Panc1 (cell line): Measurements from ENCODE around the gene NMRAL1. TPM values are rescaled to one million over a fixed set of nuclear protein-coding genes. Genes with fewer than 3 reads are reported as not detected.

ENCODE experiments used
- ATAC-seq: fragments of 200-7000 bp; cut with Tn5 transposase; 2 replicates; pipeline ENCODE4 v1.9.1; 2020; ENCODE audit warnings: mild to moderate bottlenecking, moderate library complexity
- BruUV-seq: library from RNA; stranded (reverse); fragments of 400-500 nt; replicated peaks from 2 replicates; lab custom pipeline; 2021; lab: Mats Ljungman, UMichigan
- CTCF ChIA-PET: fragments of 300-600 bp; sonication (Branson Sonifier 250); formaldehyde crosslinking; loops from one replicate; lab custom pipeline; 2022; ENCODE audit warnings: antibody characterized with exemption; lab: Charles Lee
- POLR2A ChIA-PET: fragments of 300-600 bp; sonication (Branson Sonifier 250); formaldehyde crosslinking; loops from one replicate; lab custom pipeline; 2022; ENCODE audit warnings: antibody characterized with exemption; lab: Charles Lee
- DNase-seq: peaks from one replicate; pipeline ENCODE4 v3.0.0-alpha.2; 2010; ENCODE audit warnings: low read depth, low spot score
- H3K27ac ChIP-seq: 2 replicates; pipeline ENCODE4 v1.5.1; 2011; ENCODE audit warnings: mild to moderate bottlenecking, low read length, inconsistent platforms
- H3K27me3 ChIP-seq: fragments of 200-500 bp; sonication (Bioruptor generic); 2 replicates; pipeline ENCODE4 v1.6.0; 2014; ENCODE audit warnings: low read length, inconsistent platforms; ENCODE audit not compliant: control insufficient read depth, insufficient read depth
- H3K36me3 ChIP-seq: fragments of 200-500 bp; sonication (Bioruptor generic); 2 replicates; pipeline ENCODE4 v1.5.1; 2014; ENCODE audit warnings: inconsistent platforms, mild to moderate bottlenecking, low read length, moderate library complexity; ENCODE audit not compliant: control insufficient read depth, insufficient read depth
- H3K4me1 ChIP-seq: 2 replicates; pipeline ENCODE4 v1.5.1; 2011; ENCODE audit warnings: inconsistent platforms, mild to moderate bottlenecking, low read length, moderate library complexity; ENCODE audit not compliant: control insufficient read depth, insufficient read depth
- H3K4me3 ChIP-seq, 2 experiments: 2 replicates each; pipeline ENCODE4 v1.5.1; 2011 to 2012; ENCODE audit warnings: low read depth in 2 of 2, low read length in 2 of 2, mild to moderate bottlenecking in 2 of 2, inconsistent platforms in 1 of 2, moderate library complexity in 1 of 2
- H3K9me3 ChIP-seq: fragments of 200-500 bp; sonication (Bioruptor generic); 2 replicates; pipeline ENCODE4 v1.5.1; 2014; ENCODE audit warnings: low read depth, mild to moderate bottlenecking, inconsistent platforms, low read length, moderate library complexity; ENCODE audit not compliant: control insufficient read depth, insufficient read depth
- CTCF ChIP-seq: fragments of 450-650 bp; IDR thresholded peaks from 2 replicates; pipeline ENCODE4 v1.5.1; 2017; ENCODE audit warnings: mild to moderate bottlenecking
- POLR2AphosphoS5 ChIP-seq: IDR thresholded peaks from 2 replicates; pipeline ENCODE4 v1.6.1; 2012; ENCODE audit warnings: mild to moderate bottlenecking, low read depth, low read length, moderate library complexity
- REST ChIP-seq, 2 experiments: IDR thresholded peaks; 2 replicates each; pipeline ENCODE4 v1.6.1; 2011 to 2012; ENCODE audit warnings: low read depth in 2 of 2, control low read depth in 1 of 2, low read length in 1 of 2, mild to moderate bottlenecking in 1 of 2, moderate library complexity in 1 of 2; ENCODE audit not compliant: insufficient read depth in 1 of 2
- SIN3A ChIP-seq: IDR thresholded peaks from 2 replicates; pipeline ENCODE4 v1.6.1; 2012; ENCODE audit warnings: low read depth, mild to moderate bottlenecking, low read length, moderate library complexity, borderline replicate concordance; ENCODE audit not compliant: insufficient read depth
- TCF7L2 ChIP-seq: IDR thresholded peaks from 2 replicates; pipeline ENCODE4 v1.6.1; 2011; ENCODE audit warnings: mild to moderate bottlenecking, low read depth, low read length, inconsistent platforms
- in situ Hi-C: cut with HindIII; loops from 2 replicates; pipeline ENCODE4 v1.10.0; 2016; ENCODE audit warnings: low sequenced_read_pairs, low pct_unique_long_range_greater_than_20kb
- intact Hi-C: fragments of 100-400 bp; cut with micrococcal nuclease; formaldehyde crosslinking; loops from one replicate; pipeline ENCODE4 v1.10.0; 2022; ENCODE audit not compliant: unreplicated experiment
- total RNA-seq: library from RNA; stranded (reverse); gene quantifications from one replicate; pipeline ENCODE4 v1.2.1, GENCODE V29; 2021; ENCODE audit not compliant: unreplicated experiment

NMRAL1 gene
- total RNA-seq, 1 experiment from 2014 or later = 109 TPM

DNA sequence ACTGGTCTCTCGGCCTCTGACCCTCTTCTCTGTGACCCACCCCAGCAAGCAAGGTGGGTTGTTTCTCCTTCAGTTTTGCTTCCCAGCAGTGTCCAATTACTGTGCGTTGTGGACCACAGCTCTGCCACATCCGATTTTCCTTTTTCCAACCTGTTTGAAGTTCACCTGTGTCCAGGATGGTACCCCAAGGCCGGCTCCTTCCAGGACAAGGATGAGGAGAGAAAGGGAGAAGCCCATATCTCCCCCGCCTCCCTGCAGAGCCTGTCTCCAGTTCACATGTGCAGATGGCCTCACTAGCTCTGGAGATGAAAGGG, 13.5 kb downstream of the NMRAL1 start:
- CTCF ChIA-PET = no interaction called here
- no peak for TF ChIP-seq CTCF
- TF ChIP-seq SIN3A = no peak
- no peak for TF ChIP-seq POLR2AphosphoS5
- TF ChIP-seq REST (IDR thresholded peaks at IDR 0.05; ENCODE audit: insufficient read depth in 1 of 2, low read depth in 2 of 2, low read length in 1 of 2) = no peak
- TF ChIP-seq TCF7L2 = no peak
- BruUV-seq = no TSS peak
- no peaks in the 10 kb centered on the region; the same call in 1 of the 2 replicates for H3K36me3 ChIP-seq
- ATAC-seq = peak; percentile 37
- H3K27ac ChIP-seq = no peak overlapping the region
- H3K4me1 ChIP-seq = no peaks in the 10 kb centered on the region
- H3K27me3 ChIP-seq = no peaks in the 10 kb centered on the region
- intact Hi-C loops (no loop called here), in situ Hi-C loops (no loop called here)
- no peak for DNase-seq
- POLR2A ChIA-PET = no interaction called here
- H3K4me3 ChIP-seq = no peak overlapping the region
- no peaks in the 10 kb centered on the region for H3K9me3 ChIP-seq

GRCh38 chr16:4455951-4456350, 18.5 kb downstream of the NMRAL1 start:
- H3K36me3 ChIP-seq = no peaks in the 10 kb centered on the region
- TSS peak; percentile 77 for BruUV-seq
- intact Hi-C loops (no loop called here), in situ Hi-C loops (no loop called here)
- TF ChIP-seq TCF7L2 = no peak
- TF ChIP-seq POLR2AphosphoS5 = no peak
- TF ChIP-seq REST (IDR thresholded peaks at IDR 0.05; ENCODE audit: insufficient read depth in 1 of 2, low read depth in 2 of 2, low read length in 1 of 2) = no peak
- TF ChIP-seq SIN3A = no peak
- no peak for TF ChIP-seq CTCF
- ATAC-seq (no peak), DNase-seq (no peak)
- H3K27me3 ChIP-seq = no peaks in the 10 kb centered on the region
- H3K9me3 ChIP-seq = no peaks in the 10 kb centered on the region
- no peak overlapping the region for H3K4me3 ChIP-seq
- no peak overlapping the region for H3K27ac ChIP-seq
- POLR2A ChIA-PET = interaction anchor here (0.7 kb wide), 1 partner anchor 34 kb away, joined by 3 read pairs; no protein-coding TSS in a partner anchor
- CTCF ChIA-PET = no interaction called here
- H3K4me1 ChIP-seq = no peaks in the 10 kb centered on the region
